GM18498 (cell line): ENCODE data around the gene GRID1.
A peak's percentile ranks its signal among the peaks of the same experiment; 100 is the strongest.

ENCODE experiments used
- ATAC-seq: cut with Tn5 transposase; IDR thresholded peaks from one replicate; pipeline ENCODE4 v1.9.1; 2021; ENCODE audit warnings: mild to moderate bottlenecking, moderate library complexity; ENCODE audit not compliant: unreplicated experiment

The GRID1 gene

DNA sequence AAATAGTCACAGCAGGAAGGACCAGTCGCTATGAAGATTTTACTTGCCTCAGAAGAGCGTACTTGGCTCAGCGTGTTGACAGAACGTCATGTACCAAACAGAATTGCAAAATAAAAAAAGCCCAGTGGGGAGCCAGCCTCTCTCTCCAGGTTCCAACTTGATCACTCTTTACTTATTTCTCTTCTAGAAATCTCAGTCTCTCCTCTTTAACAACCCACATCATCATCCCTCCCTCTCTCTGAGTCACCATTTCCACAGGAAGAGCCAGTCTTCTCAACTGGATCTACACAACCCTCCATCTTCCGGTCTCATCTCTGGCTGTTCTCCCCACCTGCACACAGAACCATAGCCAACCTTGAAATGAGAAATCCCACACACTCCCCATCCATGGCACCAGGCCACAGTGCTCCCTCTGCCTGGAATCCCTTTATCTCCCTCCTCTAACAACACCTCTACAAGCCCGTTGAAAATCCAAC lies 718.3 kb downstream of the GRID1 start:
- ATAC-seq: no peak

DNA sequence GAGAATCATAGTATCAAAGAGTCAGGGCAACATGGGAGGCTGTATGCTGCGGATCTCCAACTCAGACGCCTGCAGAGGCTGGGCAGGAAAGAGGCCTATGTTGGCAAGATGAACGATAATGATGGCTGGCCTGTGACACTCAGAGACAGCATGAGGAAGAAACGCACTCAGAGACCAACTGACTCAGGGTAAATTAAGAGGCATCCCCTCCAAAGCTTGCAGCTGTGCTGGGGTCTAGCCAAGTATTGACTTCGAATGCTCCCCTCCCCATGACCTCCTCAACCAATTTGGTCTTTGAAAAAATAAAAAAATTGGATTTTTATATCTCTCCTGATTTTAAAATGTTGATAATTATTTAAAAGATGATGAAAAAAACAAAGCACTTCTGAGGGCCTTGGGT lies 718.9 kb downstream of the GRID1 start:
- ATAC-seq: no peak

DNA sequence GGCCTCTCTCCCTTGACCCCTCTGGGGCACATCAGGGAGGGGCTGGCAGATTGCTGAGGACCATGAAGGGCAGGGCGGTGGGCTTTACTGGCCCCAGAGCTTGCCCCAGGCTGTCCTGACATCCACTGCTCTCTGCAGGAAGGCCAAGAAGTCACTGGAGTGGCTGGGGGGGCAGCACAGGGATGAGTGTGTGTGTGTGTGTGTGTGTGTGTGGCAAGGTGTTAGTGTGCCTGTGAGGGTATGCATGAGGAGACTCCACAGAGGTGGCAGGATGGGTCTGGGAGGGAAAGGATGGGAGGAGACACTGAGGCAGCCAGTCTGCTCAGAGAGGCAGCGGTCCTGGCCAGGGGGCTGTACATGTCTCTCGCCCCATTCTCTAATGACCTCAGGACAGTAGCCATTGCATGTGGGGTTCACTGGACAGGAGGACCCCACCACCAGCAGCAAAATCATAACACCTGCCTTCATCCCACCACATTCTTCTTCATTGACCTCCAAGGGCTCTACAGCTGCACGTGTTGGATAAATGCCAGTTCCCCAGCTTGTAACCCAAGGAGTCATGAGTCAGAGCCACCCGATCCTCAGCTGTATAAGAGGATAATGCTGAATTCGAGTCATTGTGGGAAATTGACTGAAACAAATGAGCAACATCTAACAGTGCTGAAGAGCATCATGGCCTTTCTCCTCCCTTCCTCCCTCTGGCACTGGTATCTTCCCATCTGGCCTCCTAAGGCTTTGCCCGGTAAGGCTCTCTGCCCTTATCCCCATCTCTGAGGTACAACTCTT lies 720.5 kb downstream of the GRID1 start:
- no peak for ATAC-seq

- no peak for ATAC-seq
Observed at GRCh38 chr10:85645053-85645452, 721.5 kb downstream of the GRID1 start.

- ATAC-seq: no peak
Observed at GRCh38 chr10:85643845-85644525, 722.6 kb downstream of the GRID1 start.

DNA sequence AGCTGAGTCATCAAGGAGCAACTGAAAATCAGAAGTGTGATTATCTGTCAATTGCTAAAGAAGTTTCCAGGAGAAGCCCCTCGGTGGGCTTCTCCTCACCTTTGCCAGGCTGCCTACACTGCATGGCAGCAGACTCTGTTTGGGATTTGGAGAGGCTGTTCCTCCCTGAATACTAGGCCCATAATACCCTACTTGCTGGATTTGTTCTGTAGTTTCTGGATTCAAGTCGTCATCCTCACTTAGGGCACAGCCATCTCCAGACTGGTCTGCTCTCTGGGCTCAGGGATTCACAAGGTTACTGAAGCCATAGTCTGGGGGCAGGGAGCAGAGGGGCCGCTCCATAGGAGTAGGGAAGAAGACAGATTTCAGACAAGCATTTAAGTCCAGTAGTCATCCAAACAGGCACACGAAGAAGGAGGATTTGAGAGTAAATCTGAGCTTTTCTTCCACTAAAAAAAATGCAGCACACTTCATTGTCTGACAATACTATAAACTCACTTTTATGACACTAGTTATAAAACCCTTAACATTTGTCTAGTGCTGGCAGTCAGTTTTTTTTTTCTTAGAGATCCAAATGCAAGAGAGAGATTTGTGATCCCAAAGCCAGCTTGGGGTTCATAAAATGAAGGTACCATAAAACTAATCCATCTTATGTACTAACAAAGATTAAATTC lies 723.3 kb downstream of the GRID1 start:
- ATAC-seq: no peak

GRCh38 chr10:85642421-85643170 lies 724.0 kb downstream of the GRID1 start:
- ATAC-seq: no peak

- ATAC-seq: no peak
Observed at GRCh38 chr10:85642082-85642420, 724.5 kb downstream of the GRID1 start.

DNA sequence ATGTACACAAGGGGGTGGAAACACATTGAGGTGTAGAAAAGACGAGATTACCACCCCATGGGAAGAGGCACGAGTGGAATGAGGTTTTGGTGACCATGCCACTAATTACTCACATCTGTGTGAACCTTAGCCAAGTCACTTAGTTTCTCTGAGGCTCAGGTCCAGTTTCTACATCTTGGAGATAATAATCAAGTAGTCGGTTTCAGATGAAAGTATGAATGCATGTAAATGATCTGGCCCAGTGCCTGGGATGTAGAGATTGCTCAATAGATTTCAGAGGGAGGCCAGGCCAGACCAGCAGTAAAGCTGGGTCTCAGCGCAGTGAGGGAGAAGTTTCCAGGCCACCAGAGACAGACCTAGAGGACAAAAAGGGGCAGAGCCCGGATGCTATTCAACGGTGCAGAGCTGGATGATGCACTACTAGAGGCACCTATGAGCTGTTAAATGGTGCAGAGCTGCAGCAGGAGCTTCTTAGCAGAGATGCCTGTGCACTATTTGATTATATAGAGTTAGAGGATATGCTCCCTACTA lies 725.1 kb downstream of the GRID1 start:
- ATAC-seq: peak; percentile 65

GRCh38 chr10:85638797-85639196 lies 727.8 kb downstream of the GRID1 start:
- no peak for ATAC-seq

GRCh38 chr10:85635650-85636049 lies 730.9 kb downstream of the GRID1 start:
- ATAC-seq: peak; percentile 45

DNA sequence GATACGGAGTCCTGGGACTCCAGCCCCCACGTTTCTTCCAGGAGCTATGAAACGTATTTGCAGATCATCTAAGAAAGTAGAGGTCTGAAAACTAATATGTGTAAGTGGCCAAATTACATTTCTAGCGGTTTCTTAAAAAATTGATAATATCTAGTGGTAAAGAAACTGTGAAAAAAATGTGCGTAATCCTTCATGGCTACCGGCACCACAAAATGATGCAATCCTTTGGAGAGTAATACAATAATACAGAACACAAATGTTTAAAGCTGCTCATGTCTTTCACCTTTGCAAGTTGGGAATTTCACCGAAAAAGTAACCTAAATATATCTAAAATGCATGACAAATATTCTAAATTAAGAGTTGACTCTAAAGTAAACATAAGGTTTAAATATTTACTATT lies 742.1 kb downstream of the GRID1 start:
- no peak for ATAC-seq

DNA sequence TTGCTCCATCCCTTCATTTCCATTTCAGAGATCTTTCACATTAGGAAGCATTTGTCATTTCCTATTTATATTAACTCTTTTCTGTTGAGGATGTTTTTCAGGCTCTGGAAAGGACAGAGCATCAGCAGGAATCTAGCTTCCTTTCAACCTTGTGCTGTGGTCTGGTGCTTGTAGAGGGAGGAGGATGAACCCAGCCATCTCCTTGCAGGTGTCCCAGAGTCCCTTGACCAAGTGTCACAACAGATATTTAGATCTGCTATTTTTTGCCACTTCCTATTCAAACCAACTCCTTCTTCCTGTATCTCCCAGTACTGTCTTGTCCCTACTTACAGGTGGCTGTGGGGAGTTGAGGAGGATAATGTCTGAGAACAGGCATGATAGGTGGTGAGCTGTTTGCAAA lies 742.8 kb downstream of the GRID1 start:
- ATAC-seq: no peak

- ATAC-seq: no peak
Observed at GRCh38 chr10:85623342-85623741, 743.3 kb downstream of the GRID1 start.

DNA sequence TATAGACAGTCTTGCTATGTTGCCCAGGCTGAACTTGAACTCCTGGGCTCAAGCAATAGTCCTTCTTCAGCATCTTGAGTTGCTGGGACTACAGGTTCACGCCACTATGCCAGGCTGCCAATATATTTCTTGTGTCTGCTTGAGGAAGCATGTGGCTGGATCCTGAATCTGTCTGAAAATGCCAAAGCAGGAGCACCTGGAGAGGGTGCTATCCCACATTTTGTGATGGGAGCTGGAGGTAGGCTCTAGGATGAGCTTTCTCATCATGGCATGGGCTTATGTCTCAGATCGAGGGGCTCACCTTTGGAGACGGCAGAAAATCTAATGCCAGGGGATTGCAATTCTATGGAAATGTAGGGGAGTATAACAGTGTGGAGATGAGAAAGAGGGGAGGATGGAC lies 744.2 kb downstream of the GRID1 start:
- no peak for ATAC-seq

DNA sequence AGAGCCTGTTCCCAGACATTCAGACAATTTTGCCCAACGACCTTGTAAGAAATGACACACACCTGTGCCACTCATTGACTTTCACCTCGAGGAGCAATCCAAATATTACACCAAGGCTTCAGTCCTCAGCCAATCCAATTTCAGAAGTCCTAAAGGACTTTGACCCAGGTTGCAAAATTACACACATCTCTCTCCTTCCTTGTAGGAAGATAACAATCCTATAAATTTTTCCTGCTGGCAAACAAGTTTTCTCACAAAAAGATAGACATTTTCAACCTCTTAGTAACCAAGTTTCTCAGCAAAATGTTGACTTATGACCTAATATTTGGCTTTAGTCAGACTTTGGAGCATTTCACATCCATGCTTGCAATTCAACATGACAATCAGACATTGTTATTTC lies 745.0 kb downstream of the GRID1 start:
- no peak for ATAC-seq

- no peak for ATAC-seq
Observed at GRCh38 chr10:85620807-85621206, 745.8 kb downstream of the GRID1 start.

DNA sequence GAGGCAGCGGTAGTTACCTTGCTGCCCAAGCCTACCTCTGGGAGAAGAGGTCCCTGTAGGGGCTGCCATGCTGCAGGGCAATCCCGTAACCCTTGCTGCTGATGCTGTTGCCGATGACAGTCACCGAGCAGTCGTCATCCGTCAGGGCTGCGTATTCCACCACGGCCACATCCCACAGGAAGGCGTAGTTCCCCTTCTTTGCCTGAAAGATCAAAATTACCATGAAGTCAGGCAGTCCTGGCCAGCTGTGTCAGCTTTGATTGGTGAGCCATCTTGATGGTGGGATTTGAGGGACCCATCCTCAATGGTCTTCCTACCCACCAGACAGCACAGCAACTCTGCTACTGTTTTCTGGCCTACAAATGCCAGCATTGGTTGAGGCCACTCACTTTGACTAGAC lies 746.8 kb downstream of the GRID1 start:
- ATAC-seq: no peak

GRCh38 chr10:85618841-85619240 lies 747.8 kb downstream of the GRID1 start:
- no peak for ATAC-seq

- ATAC-seq: no peak
Observed at GRCh38 chr10:85617751-85618546, 748.6 kb downstream of the GRID1 start.
